NT2/D1 (cell line): Measurements from ENCODE around the gene ARRB1.
A peak's percentile ranks its signal among the peaks of the same experiment; 100 is the strongest.
"Not testable (repeated sequence)": the region's sequence is repeated elsewhere in the genome, so short reads cannot be mapped to it uniquely, and the experiment has no call there.

Source experiments
- DNase-seq: peaks from one replicate; pipeline ENCODE4 v3.0.0-alpha.2; 2011; ENCODE audit warnings: low read depth, low spot score
- H3K27me3 ChIP-seq: 2 replicates; pipeline ENCODE4 v1.6.0; 2011; ENCODE audit warnings: mild to moderate bottlenecking; ENCODE audit not compliant: insufficient read length, insufficient read depth
- H3K36me3 ChIP-seq: 2 replicates; pipeline ENCODE4 v1.6.1; 2011; ENCODE audit warnings: mild to moderate bottlenecking, low read length, mixed read lengths; ENCODE audit not compliant: insufficient read depth, insufficient read length
- H3K4me1 ChIP-seq: 2 replicates; pipeline ENCODE4 v1.5.1; 2011; ENCODE audit not compliant: insufficient read depth, insufficient read length
- H3K4me3 ChIP-seq: 2 replicates; pipeline ENCODE4 v1.5.1; 2011; ENCODE audit warnings: low read depth; ENCODE audit not compliant: insufficient read length
- H3K9ac ChIP-seq: 2 replicates; pipeline ENCODE4 v1.6.0; 2011; ENCODE audit warnings: low read depth; ENCODE audit not compliant: insufficient read length
- H3K9me3 ChIP-seq: 2 replicates; pipeline ENCODE4 v1.5.1; 2011; ENCODE audit warnings: mild to moderate bottlenecking, low read length; ENCODE audit not compliant: insufficient read depth
- SUZ12 ChIP-seq: IDR thresholded peaks from 2 replicates; pipeline ENCODE4 v1.6.1; 2011; ENCODE audit not compliant: insufficient read length, insufficient read depth; ENCODE audit errors: extremely low read depth
- YY1 ChIP-seq: IDR thresholded peaks from 2 replicates; pipeline ENCODE4 v1.6.1; 2011; ENCODE audit not compliant: insufficient read length, insufficient read depth
- ZNF274 ChIP-seq: IDR thresholded peaks from 2 replicates; pipeline ENCODE4 v1.6.1; 2011; ENCODE audit warnings: mild to moderate bottlenecking, low read depth, low read length

Gene ARRB1

DNA sequence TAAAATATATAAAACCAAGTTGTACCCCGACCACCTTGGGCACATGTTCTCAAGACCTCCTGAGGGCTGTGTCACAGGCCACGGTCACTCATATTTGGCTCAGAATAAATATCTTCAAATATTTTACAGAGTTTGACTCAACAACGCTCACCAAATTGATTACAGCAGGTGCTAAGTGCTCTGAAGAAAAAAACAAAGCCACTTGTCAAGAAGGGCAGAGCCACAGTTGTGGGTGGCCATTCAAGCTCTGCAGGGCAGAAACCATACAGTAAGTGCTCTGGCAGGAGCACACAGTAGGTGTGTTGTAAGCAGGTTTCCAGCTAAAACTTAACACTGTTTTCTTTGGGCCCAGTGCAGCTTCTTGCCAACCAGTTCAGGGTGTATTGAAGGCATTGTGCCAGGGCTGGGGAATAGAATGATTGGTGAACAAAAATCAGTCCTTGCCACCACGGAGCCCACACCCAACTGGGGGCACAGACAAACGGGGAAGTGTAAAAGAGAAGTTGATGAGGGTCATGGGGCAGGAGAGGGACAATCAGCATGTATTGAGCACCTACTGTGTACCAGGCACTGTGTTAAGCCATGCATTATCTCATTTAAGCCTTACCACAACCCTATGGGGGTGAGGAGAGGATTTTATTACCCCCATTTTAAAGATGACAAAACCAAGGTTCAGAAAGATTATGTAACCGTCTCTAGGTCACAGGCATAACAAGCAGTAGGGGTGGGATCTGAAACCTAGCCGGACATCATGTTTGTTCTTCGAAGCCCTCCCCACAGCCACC is 18.2 kb downstream of the ARRB1 start:
- Histone ChIP-seq H3K4me1 (peaks cover 24% of the 10 kb centered on the region), H3K9me3 (no peaks in the 10 kb centered on the region), H3K9ac (peak overlapping the region; percentile 68), H3K36me3 (peaks cover 23% of the 10 kb centered on the region), H3K4me3 (no peak overlapping the region), H3K27me3 (no peaks in the 10 kb centered on the region)
- no peak for TF ChIP-seq SUZ12
- TF ChIP-seq YY1: no peak
- no peak for TF ChIP-seq ZNF274
- no peak for DNase-seq

- Histone ChIP-seq H3K4me1 (peaks cover 15% of the 10 kb centered on the region), H3K9ac (peak overlapping the region; percentile 27)
These were observed 19.7 kb downstream of the ARRB1 start for GRCh38 chr11:75331761-75332160.

DNA sequence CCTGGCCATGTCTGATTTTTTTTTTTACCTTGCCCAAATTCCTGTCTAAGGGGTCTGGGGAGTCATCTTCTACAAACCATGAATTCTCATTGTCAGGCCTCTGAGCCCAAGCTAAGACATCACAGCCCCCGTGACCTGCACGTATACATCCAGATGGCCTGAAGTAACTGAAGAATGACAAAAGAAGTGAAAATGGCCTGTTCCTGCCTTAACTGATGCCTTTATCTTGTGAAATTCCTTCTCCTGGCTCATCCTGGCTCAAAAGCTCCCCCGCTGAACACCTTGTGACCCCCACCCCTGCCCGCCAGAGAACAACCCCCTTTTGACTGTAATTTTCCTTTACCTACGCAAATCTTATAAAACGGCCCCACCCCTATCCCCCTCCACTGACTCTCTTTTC is 20.2 kb downstream of the ARRB1 start:
- H3K27me3 ChIP-seq, H3K9me3 ChIP-seq, H3K9ac ChIP-seq, H3K4me3 ChIP-seq: not testable (repeated sequence)
- H3K4me1 ChIP-seq: peaks cover 15% of the 10 kb centered on the region
- H3K36me3 ChIP-seq: peaks cover 14% of the 10 kb centered on the region
- peak; percentile 78 for DNase-seq

More at GRCh38 chr11:75331761-75332160, 19.7 kb downstream of the ARRB1 start:
- peak; percentile 77 for DNase-seq
- H3K4me3 ChIP-seq, H3K9me3 ChIP-seq, H3K27me3 ChIP-seq: not testable (repeated sequence)
- H3K36me3 ChIP-seq: peaks cover 17% of the 10 kb centered on the region

GRCh38 chr11:75330886-75331285 is 20.6 kb downstream of the ARRB1 start:
- Histone ChIP-seq H3K36me3 (peaks cover 14% of the 10 kb centered on the region), H3K4me3 (peak overlapping the region; percentile 11), H3K4me1 (peaks cover 14% of the 10 kb centered on the region), H3K9ac (peak overlapping the region; percentile 61)
- not testable (repeated sequence) for H3K9me3 ChIP-seq, H3K27me3 ChIP-seq, DNase-seq

GRCh38 chr11:75330291-75330690 is 21.2 kb downstream of the ARRB1 start:
- no peak for DNase-seq
- peaks cover 16% of the 10 kb centered on the region for H3K36me3 ChIP-seq
- peaks cover 12% of the 10 kb centered on the region for H3K4me1 ChIP-seq
- no peaks in the 10 kb centered on the region for H3K27me3 ChIP-seq
- no peaks in the 10 kb centered on the region for H3K9me3 ChIP-seq
- H3K4me3 ChIP-seq: peak overlapping the region; percentile 11
- H3K9ac ChIP-seq: peak overlapping the region; percentile 61
- no peak for TF ChIP-seq ZNF274
- no peak for TF ChIP-seq YY1

- TF ChIP-seq SUZ12 (no peak), ZNF274 (no peak), YY1 (no peak)
- Histone ChIP-seq H3K9ac (peak overlapping the region; percentile 72), H3K4me3 (no peak overlapping the region), H3K4me1 (peaks cover 12% of the 10 kb centered on the region), H3K27me3 (no peaks in the 10 kb centered on the region), H3K9me3 (no peaks in the 10 kb centered on the region), H3K36me3 (peaks cover 24% of the 10 kb centered on the region)
- DNase-seq: peak; percentile 87
These were observed 22.8 kb downstream of the ARRB1 start for GRCh38 chr11:75328426-75329277.

DNA sequence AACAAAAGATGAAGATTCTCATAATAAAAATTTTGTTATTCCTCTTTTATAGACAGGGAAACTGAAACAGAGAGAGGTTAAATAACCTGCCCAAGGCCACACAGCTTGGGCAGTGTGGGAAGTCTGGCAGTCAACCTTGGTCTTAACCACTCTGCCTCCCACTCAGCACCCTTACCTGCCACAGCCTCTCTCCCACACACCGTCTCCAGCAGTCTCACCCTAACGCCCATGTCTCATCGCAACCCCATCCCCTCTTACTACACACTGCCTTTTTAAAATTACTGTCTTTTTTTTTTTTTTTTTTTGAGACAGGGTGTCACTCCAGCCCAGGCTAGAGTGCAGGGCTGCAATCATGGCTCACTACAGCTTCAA is 25.0 kb downstream of the ARRB1 start:
- no peak for DNase-seq
- TF ChIP-seq ZNF274 (no peak), SUZ12 (no peak), YY1 (no peak)
- H3K4me3 ChIP-seq: no peak overlapping the region
- peaks cover 38% of the 10 kb centered on the region for H3K36me3 ChIP-seq
- peaks cover 10% of the 10 kb centered on the region for H3K4me1 ChIP-seq
- no peak overlapping the region for H3K9ac ChIP-seq
- H3K9me3 ChIP-seq: no peaks in the 10 kb centered on the region
- H3K27me3 ChIP-seq: no peaks in the 10 kb centered on the region
